DOHH2 (cell line): Measurements from ENCODE around the gene MKS1.

Experiments used
- H3F3A ChIP-seq: fragments of 200-600 bp; sonication (generic), shearing (Covaris generic); 2 replicates; pipeline ENCODE4 v1.6.0; 2016; ENCODE audit warnings: antibody characterized with exemption, mild to moderate bottlenecking; ENCODE audit not compliant: control insufficient read depth, insufficient read depth
- H3K27ac ChIP-seq: fragments of 200-600 bp; sonication (generic); 2 replicates; pipeline ENCODE4 v1.5.1; 2014; ENCODE audit warnings: low read depth, mild to moderate bottlenecking, low read length, moderate library complexity
- H3K27me3 ChIP-seq: fragments of 200-600 bp; sonication (generic); 2 replicates; pipeline ENCODE4 v1.6.1; 2014; ENCODE audit warnings: mild to moderate bottlenecking, low read length, mixed read lengths; ENCODE audit not compliant: control insufficient read depth
- H3K36me3 ChIP-seq: fragments of 200-600 bp; sonication (generic); 2 replicates; pipeline ENCODE4 v1.6.1; 2014; ENCODE audit warnings: mild to moderate bottlenecking, low read length, moderate library complexity, mixed read lengths; ENCODE audit not compliant: control insufficient read depth
- H3K4me1 ChIP-seq: fragments of 200-600 bp; sonication (generic); 2 replicates; pipeline ENCODE4 v1.6.1; 2014; ENCODE audit warnings: mild to moderate bottlenecking, low read length, mixed read lengths; ENCODE audit not compliant: control insufficient read depth
- H3K4me2 ChIP-seq: fragments of 200-600 bp; sonication (generic); 2 replicates; pipeline ENCODE4 v1.6.0; 2014; ENCODE audit warnings: mild to moderate bottlenecking, low read length, moderate library complexity
- H3K4me3 ChIP-seq: fragments of 200-600 bp; sonication (generic); 2 replicates; pipeline ENCODE4 v1.5.1; 2014; ENCODE audit warnings: mild to moderate bottlenecking, low read length, mixed read lengths
- H3K79me2 ChIP-seq: fragments of 200-600 bp; sonication (generic); 2 replicates; pipeline ENCODE4 v1.6.1; 2014; ENCODE audit warnings: mild to moderate bottlenecking, low read length, mixed read lengths; ENCODE audit not compliant: control insufficient read depth
- H3K9me2 ChIP-seq: fragments of 200-600 bp; sonication (generic); replicated peaks from 2 replicates; pipeline ENCODE4 v1.6.1; 2014; ENCODE audit warnings: mild to moderate bottlenecking, low read length, mixed read lengths; ENCODE audit not compliant: control insufficient read depth
- H3K9me3 ChIP-seq: fragments of 200-600 bp; sonication (generic); 2 replicates; pipeline ENCODE4 v1.6.1; 2014; ENCODE audit warnings: antibody characterized with exemption, low read length, mixed read lengths; ENCODE audit not compliant: control insufficient read depth, insufficient read depth
- H4K20me1 ChIP-seq: fragments of 200-600 bp; sonication (generic); 2 replicates; pipeline ENCODE4 v1.6.0; 2014; ENCODE audit warnings: low read depth, mild to moderate bottlenecking, antibody characterized with exemption, low read length, moderate library complexity; ENCODE audit not compliant: control insufficient read depth, insufficient read depth
- CTCF ChIP-seq: fragments of 200-600 bp; sonication (generic); IDR thresholded peaks from one replicate; pipeline ENCODE4 v1.5.1; 2014; ENCODE audit warnings: antibody characterized with exemption, mild to moderate bottlenecking, low read depth, low read length; ENCODE audit not compliant: poor library complexity, severe bottlenecking
- EZH2phosphoT487 ChIP-seq: fragments of 200-600 bp; sonication (generic); IDR thresholded peaks from 2 replicates; pipeline ENCODE4 v1.6.1; 2017; ENCODE audit warnings: borderline replicate concordance, mild to moderate bottlenecking, antibody characterized with exemption, low read length, moderate library complexity, mixed read lengths

The MKS1 gene

GRCh38 chr17:58229384-58229783 lies 10.3 kb upstream of the MKS1 start:
- Histone ChIP-seq H3K9me2 (no peaks in the 10 kb centered on the region), H3K9me3 (no peaks in the 10 kb centered on the region), H3K79me2 (no peaks in the 10 kb centered on the region), H3K36me3 (no peaks in the 10 kb centered on the region), H3K27ac (no peak overlapping the region), H3K4me1 (no peaks in the 10 kb centered on the region), H3K4me3 (no peak overlapping the region), H3K27me3 (peaks cover 31% of the 10 kb centered on the region), H3F3A (no peaks in the 10 kb centered on the region), H3K4me2 (no peak overlapping the region), H4K20me1 (no peaks in the 10 kb centered on the region)
- TF ChIP-seq EZH2phosphoT487 = no peak
- TF ChIP-seq CTCF = no peak

GRCh38 chr17:58228679-58229078 lies 9.6 kb upstream of the MKS1 start:
- Histone ChIP-seq H4K20me1 (no peaks in the 10 kb centered on the region), H3K4me2 (no peak overlapping the region), H3K4me1 (no peaks in the 10 kb centered on the region), H3K9me2 (no peaks in the 10 kb centered on the region), H3F3A (no peaks in the 10 kb centered on the region), H3K9me3 (no peaks in the 10 kb centered on the region), H3K79me2 (no peaks in the 10 kb centered on the region), H3K27ac (no peak overlapping the region), H3K36me3 (no peaks in the 10 kb centered on the region), H3K27me3 (peaks cover 28% of the 10 kb centered on the region), H3K4me3 (no peak overlapping the region)
- TF ChIP-seq CTCF (no peak), EZH2phosphoT487 (no peak)

GRCh38 chr17:58227733-58228132 lies 8.7 kb upstream of the MKS1 start:
- no peaks in the 10 kb centered on the region for H3K4me1 ChIP-seq
- H4K20me1 ChIP-seq = no peaks in the 10 kb centered on the region
- H3K9me3 ChIP-seq = no peaks in the 10 kb centered on the region
- no peaks in the 10 kb centered on the region for H3K36me3 ChIP-seq
- H3K27ac ChIP-seq = no peak overlapping the region
- TF ChIP-seq EZH2phosphoT487 = no peak
- TF ChIP-seq CTCF = no peak
- peaks cover 28% of the 10 kb centered on the region for H3K27me3 ChIP-seq
- H3K9me2 ChIP-seq = no peaks in the 10 kb centered on the region
- H3K79me2 ChIP-seq = no peaks in the 10 kb centered on the region
- no peak overlapping the region for H3K4me3 ChIP-seq
- no peaks in the 10 kb centered on the region for H3F3A ChIP-seq
- no peak overlapping the region for H3K4me2 ChIP-seq

DNA sequence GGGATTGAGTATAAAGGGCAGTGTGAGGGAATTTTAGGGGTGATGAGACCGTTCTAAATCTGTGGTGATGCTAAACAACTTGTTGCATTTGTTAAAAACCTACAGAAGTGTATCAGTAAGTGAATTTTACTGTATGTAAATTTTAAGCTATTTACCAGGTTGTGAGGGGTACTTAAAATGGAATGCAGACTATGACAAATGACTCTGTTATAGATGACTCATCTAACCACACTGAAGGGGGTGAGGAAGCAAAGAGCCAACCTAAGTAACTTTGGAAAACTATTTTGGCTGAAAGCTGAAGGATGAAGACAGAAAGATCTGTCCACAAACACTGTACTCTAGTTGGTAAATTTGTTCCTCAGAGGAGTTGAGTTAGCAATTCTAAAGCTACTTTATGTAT lies 5.3 kb upstream of the MKS1 start:
- Histone ChIP-seq H3K4me3 (no peak overlapping the region), H3K4me1 (peaks cover 8% of the 10 kb centered on the region), H4K20me1 (no peaks in the 10 kb centered on the region), H3K9me2 (no peaks in the 10 kb centered on the region), H3K27ac (no peak overlapping the region), H3K79me2 (no peaks in the 10 kb centered on the region), H3K27me3 (peaks cover 9% of the 10 kb centered on the region), H3F3A (no peaks in the 10 kb centered on the region), H3K4me2 (no peak overlapping the region), H3K36me3 (no peaks in the 10 kb centered on the region), H3K9me3 (no peaks in the 10 kb centered on the region)
- no peak for TF ChIP-seq CTCF
- no peak for TF ChIP-seq EZH2phosphoT487
